Activated CD8-positive, alpha-beta memory T cell treated with anti-CD3 and anti-CD28 coated beads, Interleukin-2, amount 50 U/mL, for 1 hour (primary cell): ENCODE data around the gene GABRA4.

Experiments used
- DNase-seq: peaks from one replicate; pipeline ENCODE4 v3.0.0-alpha.2; 2020; ENCODE audit errors: extremely low read depth

GABRA4 gene

GRCh38 chr4:46979283-46979682 is 14.1 kb downstream of the GABRA4 start:
- DNase-seq: no peak

DNA sequence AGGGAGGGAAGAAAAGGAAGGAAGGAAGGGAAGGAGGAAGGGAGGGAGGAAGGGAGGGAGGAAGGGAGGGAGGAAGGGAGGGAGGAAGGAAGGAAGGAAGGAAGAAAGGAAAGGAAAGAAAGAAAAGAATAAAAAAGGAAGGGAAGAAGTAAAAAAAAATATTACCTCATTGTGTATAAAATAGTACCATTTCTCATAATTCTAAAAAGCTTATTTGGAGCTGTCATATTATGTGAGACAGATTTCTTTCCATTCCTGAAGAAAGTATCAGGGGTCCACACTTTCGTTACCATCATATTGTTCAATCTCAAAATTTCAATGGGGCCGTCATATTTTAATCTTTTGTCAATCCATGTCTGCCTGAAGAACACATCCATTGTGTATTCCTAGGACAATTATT is 16.1 kb downstream of the GABRA4 start:
- DNase-seq: no peak

- no peak for DNase-seq
These were observed 17.4 kb downstream of the GABRA4 start for GRCh38 chr4:46975812-46976553.

DNA sequence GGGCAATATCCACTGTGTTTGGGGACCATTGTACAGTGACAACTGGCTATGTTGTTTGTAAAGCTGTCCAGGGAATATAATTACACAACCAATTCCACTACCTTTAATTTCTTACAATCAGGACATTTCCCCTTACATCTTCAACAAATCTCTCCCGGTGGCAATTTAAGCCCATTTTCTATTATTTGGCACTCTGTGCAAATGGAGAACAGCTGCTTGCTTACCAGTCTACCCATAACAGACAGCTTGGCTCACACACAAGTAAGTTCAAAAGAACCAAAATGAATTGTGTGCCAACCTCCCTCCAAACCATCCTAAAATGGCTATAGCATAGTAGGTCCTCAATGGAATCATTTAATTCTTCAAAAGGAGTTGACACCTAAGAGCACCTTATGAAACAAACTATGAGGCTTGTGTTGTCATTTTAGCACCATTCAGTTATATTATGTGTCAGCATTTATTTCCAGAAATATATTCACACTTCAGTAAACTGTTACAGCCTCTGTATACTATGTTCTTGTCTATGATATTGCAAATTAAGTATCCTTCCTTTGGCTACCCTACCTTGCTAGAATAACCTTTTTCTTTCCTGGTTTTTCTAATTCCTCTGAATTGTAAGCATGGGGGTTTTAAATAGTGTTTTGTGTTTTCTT is 18.4 kb downstream of the GABRA4 start:
- no peak for DNase-seq

- no peak for DNase-seq
These were observed 24.5 kb downstream of the GABRA4 start for GRCh38 chr4:46968847-46969246.

GRCh38 chr4:46967631-46968030 is 25.8 kb downstream of the GABRA4 start:
- DNase-seq: no peak

- DNase-seq: no peak
These were observed 34.5 kb downstream of the GABRA4 start for GRCh38 chr4:46958742-46959488.

DNA sequence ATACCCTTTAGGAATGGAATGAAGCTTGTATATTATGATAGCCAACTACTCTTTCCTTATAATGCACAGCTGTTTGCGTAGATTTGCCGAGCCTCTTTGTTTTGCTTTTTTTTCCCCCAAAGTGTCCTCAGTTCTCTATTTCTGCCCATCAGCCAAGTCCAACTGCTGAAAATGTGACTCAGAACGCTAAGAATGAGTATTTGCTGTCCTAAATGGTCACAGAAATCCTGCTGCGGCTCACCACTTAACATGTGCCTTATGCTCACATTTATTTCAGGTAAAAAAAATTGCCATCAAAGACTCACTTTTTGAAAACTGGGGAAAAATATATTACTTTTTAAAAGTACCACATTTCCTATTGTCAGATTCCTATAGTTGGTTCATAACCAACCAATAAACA is 36.9 kb downstream of the GABRA4 start:
- no peak for DNase-seq

DNA sequence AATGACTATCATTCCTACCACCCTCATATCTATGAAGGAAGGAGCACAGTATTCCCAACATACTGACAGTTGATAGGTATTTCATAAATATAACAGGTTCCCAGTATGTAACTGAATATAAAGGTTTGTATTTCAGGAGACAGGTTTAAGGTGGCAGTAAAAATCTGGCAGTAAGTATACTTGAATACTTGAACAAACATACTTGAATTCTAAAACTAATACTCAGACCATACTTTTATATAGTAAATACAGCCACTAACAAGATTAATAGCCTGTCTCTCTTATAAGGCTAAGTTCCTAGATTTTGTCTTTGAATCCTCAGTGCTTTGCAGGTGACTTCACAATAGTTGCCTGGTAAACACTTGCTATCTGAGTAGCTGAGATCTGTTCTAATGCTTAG is 37.8 kb downstream of the GABRA4 start:
- no peak for DNase-seq

DNA sequence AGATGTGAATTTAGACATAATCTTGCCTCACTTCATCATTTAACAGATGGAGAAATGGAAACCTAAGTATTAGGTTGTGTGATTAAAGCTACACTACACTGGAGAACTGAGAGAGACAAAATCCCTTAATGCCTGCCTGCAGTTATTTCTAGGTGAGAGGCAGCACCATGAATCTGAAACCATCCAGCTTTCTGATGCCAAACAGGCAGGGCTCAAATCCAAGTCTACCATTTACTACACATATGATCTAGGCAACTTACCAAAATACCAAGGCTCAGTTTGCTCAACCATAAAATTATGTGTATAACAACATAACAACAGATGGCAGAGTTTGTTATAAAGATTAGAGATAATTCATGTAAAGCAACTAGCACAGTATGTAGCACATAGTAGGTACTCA is 38.7 kb downstream of the GABRA4 start:
- DNase-seq: no peak

DNA sequence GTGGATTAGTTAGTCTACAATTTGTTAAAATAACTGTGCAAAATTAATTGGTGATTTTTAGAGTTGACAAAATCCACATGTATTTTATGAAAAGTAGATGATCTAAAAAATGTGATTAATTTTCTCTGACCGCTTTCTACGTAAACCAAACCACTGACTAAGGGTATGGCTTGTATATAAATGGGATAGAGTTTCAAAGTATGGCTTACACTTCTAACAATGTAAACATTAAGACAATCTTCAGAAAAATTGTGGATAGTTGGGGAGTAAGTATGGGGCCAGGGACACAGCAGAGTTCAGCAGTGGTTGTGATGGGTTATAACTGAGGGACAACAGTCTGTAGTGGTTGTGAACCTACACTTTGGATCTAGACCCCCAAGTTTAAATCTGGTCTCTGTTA is 39.8 kb downstream of the GABRA4 start:
- DNase-seq: no peak

DNA sequence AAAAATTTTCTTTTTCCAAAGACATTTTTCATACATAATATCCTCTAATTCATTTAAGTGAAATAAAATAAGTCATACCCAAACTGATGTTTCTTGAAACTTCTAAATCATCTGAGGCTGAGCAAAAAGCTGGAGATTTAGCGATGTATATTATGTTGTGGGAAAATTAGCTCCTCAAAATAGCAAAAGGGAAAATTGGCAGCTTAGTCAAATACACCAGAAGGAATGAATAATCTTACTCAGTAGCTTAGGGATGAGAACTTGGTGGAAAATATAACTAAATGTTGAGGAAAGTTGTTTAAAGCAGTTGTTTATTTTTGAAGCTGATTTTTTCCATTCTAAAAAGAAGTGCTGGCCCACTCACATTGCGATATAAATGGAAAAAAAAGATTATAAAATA is 40.9 kb downstream of the GABRA4 start:
- no peak for DNase-seq

- no peak for DNase-seq
These were observed 42.6 kb downstream of the GABRA4 start for GRCh38 chr4:46950826-46951225.

DNA sequence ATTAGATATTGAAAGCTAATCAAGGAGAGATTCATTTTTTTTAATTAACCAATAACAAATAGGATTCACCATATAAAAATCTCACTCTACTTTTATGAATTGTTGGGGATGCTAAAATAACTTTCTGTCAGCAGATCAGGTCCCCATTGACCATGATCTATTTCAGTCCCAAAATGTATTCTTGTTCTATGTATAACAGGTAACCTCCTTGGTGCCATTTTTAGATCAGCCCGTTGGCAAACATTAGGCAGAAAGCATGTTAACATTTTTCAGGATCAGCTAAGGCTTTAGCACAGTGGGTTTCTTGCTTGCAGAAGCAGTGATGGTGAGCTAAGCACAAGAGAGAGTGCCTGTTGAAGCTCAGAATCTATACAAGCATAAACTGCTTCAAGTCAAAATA is 43.6 kb downstream of the GABRA4 start:
- DNase-seq: no peak

- DNase-seq: no peak
These were observed 45.8 kb downstream of the GABRA4 start for GRCh38 chr4:46947541-46947940.

GRCh38 chr4:46946919-46947536 is 46.4 kb downstream of the GABRA4 start:
- DNase-seq: no peak

- DNase-seq: no peak
These were observed 48.3 kb downstream of the GABRA4 start for GRCh38 chr4:46945062-46945461.

DNA sequence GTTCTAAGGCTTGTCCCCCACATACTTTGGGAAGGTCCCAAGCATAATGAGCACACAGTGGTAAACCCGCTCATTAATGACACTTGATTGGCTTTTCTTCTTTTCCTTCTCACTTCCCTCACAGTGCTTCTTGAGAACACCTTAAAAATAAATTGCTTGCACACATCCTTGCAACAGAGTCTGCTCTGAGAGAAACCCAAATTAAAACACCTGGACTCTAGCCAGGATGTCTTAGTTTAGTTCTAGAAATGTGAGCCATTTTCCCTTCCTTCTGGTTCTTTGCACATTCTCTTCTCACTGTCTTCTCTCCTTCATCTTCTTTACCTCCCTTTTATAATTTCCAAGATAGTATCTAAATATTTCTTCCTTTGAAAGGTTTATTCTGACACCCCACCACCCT is 49.0 kb downstream of the GABRA4 start:
- no peak for DNase-seq

GRCh38 chr4:46937493-46937892 is 55.9 kb downstream of the GABRA4 start:
- DNase-seq: no peak

GRCh38 chr4:46934726-46935125 is 58.7 kb downstream of the GABRA4 start:
- DNase-seq: no peak

GRCh38 chr4:46933686-46934085 is 59.7 kb downstream of the GABRA4 start:
- no peak for DNase-seq

DNA sequence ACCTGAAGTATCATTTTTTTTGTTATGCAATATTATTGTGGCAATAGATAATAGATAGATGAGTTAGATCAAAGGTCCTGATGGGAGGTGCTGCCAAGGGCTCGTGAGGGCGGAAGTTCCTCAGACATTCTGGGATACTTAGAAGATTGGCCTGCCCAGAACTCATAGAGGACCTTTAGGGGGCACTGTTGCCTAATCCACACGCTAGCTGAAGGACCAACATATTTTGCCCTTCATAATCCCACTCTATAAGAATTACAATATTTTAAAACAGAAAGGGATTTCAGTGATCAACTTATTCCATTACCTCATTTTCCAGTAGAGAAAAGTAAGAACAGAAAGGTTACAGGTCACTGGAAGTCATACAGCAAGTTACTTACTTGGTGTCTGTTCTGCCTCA is 61.4 kb downstream of the GABRA4 start:
- DNase-seq: no peak

GRCh38 chr4:46930891-46931290 is 62.5 kb downstream of the GABRA4 start:
- DNase-seq: no peak
